ENCODE results near the gene ABCA7. TPM values are rescaled to one million over a fixed set of nuclear protein-coding genes. Genes with fewer than 3 reads are reported as not detected.
A peak's percentile ranks its signal among the peaks of the same experiment; 100 is the strongest.

The ABCA7 gene
- total and polyA plus RNA-seq, 2 experiments from 2014 or later = 17.8 to 26.8 TPM

DNA sequence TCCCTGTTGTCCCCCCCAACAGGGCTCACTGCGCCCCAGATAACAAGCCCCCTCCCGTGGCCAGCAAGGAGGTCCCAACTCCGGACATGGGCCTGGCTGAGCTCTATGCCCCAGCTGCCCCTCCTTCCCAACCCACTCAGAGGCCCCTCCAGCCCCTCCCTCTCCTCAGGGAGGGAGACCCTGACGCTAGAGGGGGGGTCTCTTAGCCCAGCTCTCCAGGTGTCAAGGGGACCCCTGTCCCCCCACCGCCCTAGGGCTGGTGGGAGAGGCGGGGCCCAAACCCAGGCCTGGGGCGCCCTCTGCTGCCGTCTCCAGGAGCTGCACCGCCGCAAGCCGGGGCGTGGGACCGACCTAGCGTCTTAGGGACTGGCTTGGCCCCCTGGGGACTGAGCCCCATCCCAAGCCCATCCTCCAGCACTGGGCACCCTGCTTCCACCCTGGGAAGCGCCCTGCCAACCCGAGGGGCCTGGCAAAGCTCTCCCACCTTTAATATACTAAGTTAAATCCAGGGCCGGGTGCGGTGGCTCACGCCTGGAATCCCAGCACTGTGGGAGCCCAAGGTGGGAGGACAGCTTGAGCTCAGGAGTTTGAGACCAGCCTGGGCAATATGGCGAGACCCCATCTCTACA lies 38.3 kb upstream of the ABCA7 start:
- WGBS (ENCODE audit: low lambda C conversion rate, missing lambda C conversion rate) = 16% methylated on average over 17 of the region's 20 CpGs
- Histone ChIP-seq H4K20me1 (ENCODE audit: insufficient read depth, poor library complexity, severe bottlenecking) (no peaks in the 10 kb centered on the region), H3K4me3 (no peak overlapping the region), H3K27me3 (peaks cover 42% of the 10 kb centered on the region), H2AFZ (no peak overlapping the region), H3K4me2 (peak overlapping the region; percentile 90), H3K9me3 (ENCODE audit: low read depth) (no peaks in the 10 kb centered on the region), H3K4me1 (ENCODE audit: insufficient read depth) (peaks cover 9% of the 10 kb centered on the region), H3K79me2 (no peaks in the 10 kb centered on the region), H3K36me3 (replicated peaks; ENCODE audit: insufficient read depth, low read depth) (no peaks in the 10 kb centered on the region), H3K9me2 (replicated peaks; ENCODE audit: insufficient read depth) (no peaks in the 10 kb centered on the region), H3K27ac (no peak overlapping the region)
- peak; percentile 74 for DNase-seq (ENCODE audit: low spot score)
- TF ChIP-seq, protein P1, sequence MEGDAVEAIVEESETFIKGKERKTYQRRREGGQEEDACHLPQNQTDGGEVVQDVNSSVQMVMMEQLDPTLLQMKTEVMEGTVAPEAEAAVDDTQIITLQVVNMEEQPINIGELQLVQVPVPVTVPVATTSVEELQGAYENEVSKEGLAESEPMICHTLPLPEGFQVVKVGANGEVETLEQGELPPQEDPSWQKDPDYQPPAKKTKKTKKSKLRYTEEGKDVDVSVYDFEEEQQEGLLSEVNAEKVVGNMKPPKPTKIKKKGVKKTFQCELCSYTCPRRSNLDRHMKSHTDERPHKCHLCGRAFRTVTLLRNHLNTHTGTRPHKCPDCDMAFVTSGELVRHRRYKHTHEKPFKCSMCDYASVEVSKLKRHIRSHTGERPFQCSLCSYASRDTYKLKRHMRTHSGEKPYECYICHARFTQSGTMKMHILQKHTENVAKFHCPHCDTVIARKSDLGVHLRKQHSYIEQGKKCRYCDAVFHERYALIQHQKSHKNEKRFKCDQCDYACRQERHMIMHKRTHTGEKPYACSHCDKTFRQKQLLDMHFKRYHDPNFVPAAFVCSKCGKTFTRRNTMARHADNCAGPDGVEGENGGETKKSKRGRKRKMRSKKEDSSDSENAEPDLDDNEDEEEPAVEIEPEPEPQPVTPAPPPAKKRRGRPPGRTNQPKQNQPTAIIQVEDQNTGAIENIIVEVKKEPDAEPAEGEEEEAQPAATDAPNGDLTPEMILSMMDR (IDR thresholded peaks at IDR 0.05; ENCODE audit: poor library complexity) = peak; percentile 84
- TF ChIP-seq EZH2phosphoT487 (IDR thresholded peaks at IDR 0.05; ENCODE audit: low read depth, severe bottlenecking, unreplicated experiment) = no peak

DNA sequence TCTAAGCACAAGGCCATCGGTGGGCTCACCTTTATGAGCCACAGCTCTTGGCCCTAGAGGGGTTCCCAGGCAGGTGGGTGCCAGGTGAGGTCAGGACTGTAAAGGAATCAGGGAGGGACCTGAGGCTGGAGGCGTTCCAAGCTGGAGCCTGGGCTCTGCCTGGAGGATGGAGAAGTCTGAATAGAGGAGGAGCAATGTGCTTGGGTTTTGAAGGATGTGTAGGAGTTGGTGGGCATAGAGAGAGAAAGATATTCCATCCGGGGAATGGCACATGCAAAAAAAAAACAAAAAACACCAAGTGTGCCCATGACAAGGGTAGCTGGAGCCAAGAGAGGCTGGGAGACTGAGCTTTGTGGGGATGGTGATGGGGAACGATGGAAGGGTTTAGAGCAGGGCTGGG lies 37.3 kb upstream of the ABCA7 start:
- Histone ChIP-seq H4K20me1 (ENCODE audit: insufficient read depth, poor library complexity, severe bottlenecking) (no peaks in the 10 kb centered on the region), H3K4me2 (no peak overlapping the region), H3K9me2 (replicated peaks; ENCODE audit: insufficient read depth) (no peaks in the 10 kb centered on the region), H3K4me1 (ENCODE audit: insufficient read depth) (peaks cover 7% of the 10 kb centered on the region), H3K27ac (no peak overlapping the region), H3K27me3 (peaks cover 32% of the 10 kb centered on the region), H3K79me2 (no peaks in the 10 kb centered on the region), H3K9me3 (ENCODE audit: low read depth) (no peaks in the 10 kb centered on the region), H2AFZ (no peak overlapping the region), H3K4me3 (no peak overlapping the region), H3K36me3 (replicated peaks; ENCODE audit: insufficient read depth, low read depth) (no peaks in the 10 kb centered on the region)
- WGBS (ENCODE audit: low lambda C conversion rate, missing lambda C conversion rate) = 85% methylated on average over 4 of the region's 4 CpGs
- DNase-seq (ENCODE audit: low spot score) = no peak
- no peak for TF ChIP-seq EZH2phosphoT487 (IDR thresholded peaks at IDR 0.05; ENCODE audit: low read depth, severe bottlenecking, unreplicated experiment)
- no peak for TF ChIP-seq EZH2 (IDR thresholded peaks at IDR 0.05; ENCODE audit: borderline replicate concordance)
- TF ChIP-seq, protein P1 (IDR thresholded peaks at IDR 0.05; ENCODE audit: poor library complexity) = no peak

DNA sequence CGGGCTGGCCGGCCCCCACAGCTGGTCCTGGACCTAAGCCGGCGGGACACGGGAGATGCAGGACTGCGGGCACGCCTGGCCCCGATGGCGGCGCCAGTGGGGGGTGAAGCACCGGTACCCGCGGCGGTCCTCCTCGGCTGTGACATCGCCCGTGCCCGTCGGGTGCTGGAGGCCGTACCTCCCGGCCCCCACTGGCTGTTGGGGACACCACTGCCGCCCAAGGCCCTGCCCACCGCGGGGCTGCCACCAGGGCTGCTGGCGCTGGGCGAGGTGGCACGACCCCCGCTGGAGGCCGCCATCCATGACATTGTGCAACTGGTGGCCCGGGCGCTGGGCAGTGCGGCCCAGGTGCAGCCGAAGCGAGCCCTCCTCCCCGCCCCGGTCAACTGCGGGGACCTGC lies 36.6 kb upstream of the ABCA7 start:
- WGBS (ENCODE audit: low lambda C conversion rate, missing lambda C conversion rate) = 97% methylated on average over 28 of the region's 37 CpGs
- H3K4me2 ChIP-seq = no peak overlapping the region
- H3K27me3 ChIP-seq = peaks cover 26% of the 10 kb centered on the region

More for the DNA sequence above, 36.6 kb upstream of the ABCA7 start:
- no peaks in the 10 kb centered on the region for H3K9me2 ChIP-seq (replicated peaks; ENCODE audit: insufficient read depth)
- H4K20me1 ChIP-seq (ENCODE audit: insufficient read depth, poor library complexity, severe bottlenecking) = no peaks in the 10 kb centered on the region
- no peaks in the 10 kb centered on the region for H3K9me3 ChIP-seq (ENCODE audit: low read depth)
- no peak overlapping the region for H3K27ac ChIP-seq
- no peak for TF ChIP-seq EZH2phosphoT487 (IDR thresholded peaks at IDR 0.05; ENCODE audit: low read depth, severe bottlenecking, unreplicated experiment)
- no peak for TF ChIP-seq EZH2 (IDR thresholded peaks at IDR 0.05; ENCODE audit: borderline replicate concordance)
- TF ChIP-seq, protein P1 (IDR thresholded peaks at IDR 0.05; ENCODE audit: poor library complexity) = no peak
- H3K4me3 ChIP-seq = no peak overlapping the region
- DNase-seq (ENCODE audit: low spot score) = no peak
- H3K4me1 ChIP-seq (ENCODE audit: insufficient read depth) = peaks cover 7% of the 10 kb centered on the region
- no peak overlapping the region for H2AFZ ChIP-seq
- no peaks in the 10 kb centered on the region for H3K36me3 ChIP-seq (replicated peaks; ENCODE audit: insufficient read depth, low read depth)
- no peaks in the 10 kb centered on the region for H3K79me2 ChIP-seq

Data from hepatocyte (in vitro differentiated cells).